CD4-positive, alpha-beta T cell treated with Interleukin-2 at 100 ng/mL for 4 hours (primary cell): ENCODE measurements around the gene CUL2.
"Not testable (repeated sequence)": the region's sequence is repeated elsewhere in the genome, so short reads cannot be mapped to it uniquely, and the experiment has no call there.

ENCODE experiments used
- DNase-seq: peaks from one replicate; pipeline ENCODE4 v3.0.0-alpha.2; 2020; ENCODE audit warnings: low spot score

CUL2 gene

DNA sequence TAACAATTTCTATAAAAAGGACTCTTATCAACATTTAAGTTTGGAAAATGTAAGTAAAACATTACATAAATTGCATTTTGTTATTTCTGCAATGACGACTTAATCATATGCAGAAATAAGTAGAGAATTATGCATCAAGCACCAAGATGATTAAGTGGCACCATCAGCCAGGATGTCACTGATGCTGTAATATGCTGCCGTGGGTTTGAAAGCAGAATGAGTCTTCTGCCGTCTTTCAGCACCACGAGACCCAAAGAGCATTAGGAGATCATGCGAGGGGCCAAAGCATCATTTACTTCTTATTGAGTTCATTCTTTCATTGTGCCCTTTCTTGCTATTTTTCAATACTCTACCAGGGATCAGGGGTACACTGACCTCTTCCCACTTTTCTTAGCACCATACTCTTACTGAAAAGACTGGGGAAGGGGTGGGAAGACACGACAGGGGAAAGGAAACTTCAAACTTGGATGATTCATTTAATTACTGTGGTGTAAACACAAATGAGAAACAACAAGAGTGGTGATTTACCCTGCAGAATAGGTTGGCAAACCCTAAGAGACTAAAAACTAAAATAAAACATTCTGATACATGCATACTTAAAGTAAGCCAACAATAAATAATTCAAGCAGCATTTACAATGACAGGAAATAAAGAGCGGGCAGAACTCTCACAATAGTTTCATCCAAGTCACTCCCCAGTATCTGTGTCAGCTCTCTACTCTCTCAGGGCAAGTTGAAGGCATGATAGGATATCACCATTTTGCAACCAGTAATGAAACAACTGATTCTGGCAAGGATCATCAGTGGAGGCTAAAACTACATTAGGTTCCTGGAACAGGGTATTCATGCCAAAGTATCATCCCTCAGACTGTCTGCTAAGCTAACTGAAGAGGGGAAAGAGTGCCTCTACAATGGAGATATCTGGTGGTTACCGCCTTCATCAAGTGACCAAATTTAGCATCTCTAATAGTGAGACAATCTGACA lies 70.8 kb downstream of the CUL2 start:
- DNase-seq, result no peak

DNA sequence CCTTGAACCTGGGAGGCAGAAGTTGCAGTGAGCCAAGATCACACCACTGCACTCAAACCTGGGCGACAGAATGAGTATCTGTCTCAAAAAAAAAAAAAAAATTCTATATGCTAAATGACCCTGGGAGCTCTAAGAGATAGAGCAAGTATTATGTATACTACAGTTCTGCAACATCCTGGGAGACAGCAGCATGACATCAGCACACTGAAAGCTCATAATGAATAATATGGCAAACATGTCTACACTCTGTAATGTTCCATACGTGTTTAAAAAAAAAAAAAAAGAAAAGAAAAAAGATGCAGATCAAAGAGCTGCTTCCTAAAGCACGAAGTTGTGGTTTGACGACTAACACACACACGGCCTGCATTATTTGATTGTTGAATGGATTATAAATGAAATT lies 72.5 kb downstream of the CUL2 start:
- no peak for DNase-seq

DNA sequence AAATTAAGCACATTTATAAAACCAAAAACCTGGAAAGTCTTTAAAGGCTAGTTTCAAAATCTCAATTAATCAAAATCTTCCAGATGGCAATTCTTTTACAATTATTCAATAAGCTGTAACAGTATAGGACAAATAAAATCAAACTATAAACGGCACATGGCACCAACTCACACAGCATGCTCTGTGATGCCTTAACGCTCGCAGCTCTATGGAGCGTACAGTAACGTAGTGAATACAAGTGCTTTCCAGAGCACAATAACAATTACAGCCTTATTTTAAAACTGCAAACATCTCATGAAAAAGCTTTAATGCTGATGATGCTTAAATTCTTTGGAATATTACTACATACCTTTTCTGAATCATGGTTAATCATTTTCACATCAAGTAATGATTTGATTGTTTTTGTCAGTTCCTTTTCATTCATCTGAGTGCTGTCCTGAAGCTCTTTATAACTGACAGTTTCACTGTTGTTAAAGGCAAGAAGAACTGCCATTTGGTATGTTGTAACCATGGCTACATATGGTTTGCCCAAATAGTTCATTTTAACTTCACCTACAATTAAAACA lies 74.2 kb downstream of the CUL2 start:
- no peak for DNase-seq

DNA sequence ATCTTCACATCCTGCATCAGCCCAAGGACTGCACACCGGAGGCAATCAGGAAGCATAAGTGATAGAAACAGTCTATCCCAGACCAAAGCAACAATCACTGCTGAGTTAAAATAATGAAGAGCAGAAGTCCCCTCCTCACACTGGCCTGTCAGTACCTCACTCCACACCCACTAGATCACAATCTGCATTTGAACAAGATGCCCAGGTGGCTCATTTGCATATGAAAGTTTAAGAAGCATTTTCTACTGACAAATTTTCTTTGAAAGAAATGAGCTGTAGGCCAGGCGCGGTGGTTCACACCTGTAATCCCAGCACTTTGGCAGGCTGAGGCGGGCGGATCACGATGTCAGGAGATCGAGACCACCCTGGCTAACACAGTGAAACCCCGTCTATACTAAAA lies 77.4 kb downstream of the CUL2 start:
- DNase-seq, result no peak

DNA sequence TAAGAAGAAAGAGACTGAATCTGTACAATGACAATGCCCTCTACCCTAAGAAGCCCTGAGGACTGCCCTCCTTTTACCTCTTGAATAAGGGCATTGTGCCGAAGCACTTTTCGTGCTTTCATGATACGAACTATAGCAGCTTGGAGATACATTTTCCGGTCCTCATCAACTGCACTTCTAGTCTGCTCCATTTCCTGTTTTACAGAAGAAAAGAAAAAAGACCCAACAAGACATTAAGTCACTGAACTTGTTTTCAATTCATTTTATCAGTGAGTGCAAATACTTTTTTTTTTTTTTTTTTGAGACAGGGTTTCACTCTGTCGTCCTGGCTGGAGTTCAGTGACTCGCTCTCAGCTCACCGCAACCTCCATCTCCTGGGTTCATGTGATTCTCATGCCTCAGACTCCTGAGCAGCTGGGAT lies 78.4 kb downstream of the CUL2 start:
- DNase-seq, result no peak

DNA sequence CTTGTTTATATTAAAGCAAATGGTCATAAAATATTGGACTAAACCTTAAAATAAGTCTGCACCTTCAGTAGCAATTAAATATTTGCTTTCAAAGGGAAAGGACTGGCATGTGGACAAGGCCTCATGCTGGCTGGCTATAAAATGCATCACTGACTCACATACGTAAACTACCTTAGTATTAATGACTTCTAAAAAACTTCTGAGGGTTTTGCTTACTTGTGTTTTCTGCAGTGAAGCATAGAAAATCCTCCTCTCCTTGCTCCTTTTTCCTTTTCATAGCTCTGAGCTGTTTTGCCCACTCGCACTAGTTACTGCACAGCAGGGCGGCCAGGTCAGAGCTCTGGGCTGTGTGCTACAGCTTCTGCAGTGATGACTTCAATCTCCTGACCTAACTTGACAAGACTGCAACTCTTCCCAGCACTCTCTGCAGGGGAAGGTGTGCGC lies 82.3 kb downstream of the CUL2 start:
- DNase-seq, result no peak

DNA sequence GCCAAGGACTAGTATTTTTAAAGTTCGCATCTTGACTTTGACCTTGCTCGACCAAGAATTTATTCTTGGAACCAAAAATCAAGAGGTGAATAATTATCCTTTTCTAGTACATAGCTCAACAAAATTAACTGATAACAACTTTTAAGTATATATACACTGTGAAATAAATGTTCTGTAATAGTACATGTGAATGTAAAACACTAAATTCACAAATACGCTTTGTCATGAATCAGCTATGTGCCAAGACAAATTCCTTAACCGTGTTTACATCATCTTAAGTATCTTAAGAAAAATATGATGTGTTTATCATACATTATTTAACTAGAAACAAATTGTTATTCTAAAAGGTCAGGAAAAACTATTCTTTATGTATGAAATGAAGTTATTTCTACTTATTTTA lies 83.3 kb downstream of the CUL2 start:
- DNase-seq, result no peak

DNA sequence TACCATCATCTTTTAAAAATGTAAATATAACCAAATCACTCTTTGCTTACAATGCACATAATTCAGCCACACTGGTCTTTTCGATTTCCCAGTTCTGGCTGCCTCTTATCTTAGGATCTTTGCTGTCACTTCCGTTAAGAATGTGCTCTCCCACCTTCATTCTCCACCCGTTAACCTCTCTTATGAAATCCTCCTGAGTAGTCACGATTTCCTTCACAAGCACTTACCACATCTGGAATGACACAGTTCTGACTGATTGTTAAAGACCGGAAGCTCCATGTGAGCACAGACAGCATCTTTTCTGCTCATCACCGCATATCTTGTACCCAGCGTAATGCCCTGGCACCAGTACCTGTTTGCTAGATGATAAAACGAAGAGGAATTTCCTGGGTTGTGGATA lies 84.3 kb downstream of the CUL2 start:
- no peak for DNase-seq

DNA sequence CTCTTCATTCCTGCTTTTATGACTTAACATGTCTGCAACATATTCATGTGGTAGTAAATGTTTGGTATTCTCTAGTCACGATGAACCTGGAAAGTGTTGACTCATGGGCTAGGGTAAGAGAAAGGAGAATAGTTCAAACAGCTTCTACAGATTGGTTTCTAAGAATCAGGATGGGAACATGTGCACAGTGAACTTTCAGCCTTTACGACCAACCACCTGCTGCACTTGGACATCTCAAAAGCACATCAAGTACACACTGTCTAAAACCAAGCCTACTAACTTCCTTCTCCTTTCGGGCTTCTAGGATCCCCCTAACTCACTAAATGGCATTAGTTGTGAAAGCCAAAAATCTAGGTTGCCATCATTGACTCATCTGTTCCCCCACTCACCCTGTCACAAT lies 85.5 kb downstream of the CUL2 start:
- DNase-seq, result no peak

DNA sequence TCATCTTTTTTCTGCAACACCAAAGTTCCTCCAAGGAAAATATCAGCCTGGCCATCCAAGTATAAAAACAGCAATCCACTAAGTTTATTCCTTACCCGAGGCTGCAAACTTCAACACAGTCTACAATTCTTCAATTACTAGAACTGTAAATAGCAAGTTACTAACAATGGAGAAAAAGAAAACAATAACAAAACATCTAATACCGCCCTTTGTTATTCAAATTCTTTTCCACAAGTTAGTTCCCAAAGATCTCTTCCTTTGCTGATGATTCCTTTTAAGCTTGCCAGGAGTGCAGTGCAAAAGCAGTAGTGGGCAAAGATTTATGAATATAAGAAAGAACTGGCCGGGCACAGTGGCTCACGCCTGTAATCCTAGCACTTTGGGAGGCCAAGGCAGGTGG lies 86.2 kb downstream of the CUL2 start:
- no peak for DNase-seq

DNA sequence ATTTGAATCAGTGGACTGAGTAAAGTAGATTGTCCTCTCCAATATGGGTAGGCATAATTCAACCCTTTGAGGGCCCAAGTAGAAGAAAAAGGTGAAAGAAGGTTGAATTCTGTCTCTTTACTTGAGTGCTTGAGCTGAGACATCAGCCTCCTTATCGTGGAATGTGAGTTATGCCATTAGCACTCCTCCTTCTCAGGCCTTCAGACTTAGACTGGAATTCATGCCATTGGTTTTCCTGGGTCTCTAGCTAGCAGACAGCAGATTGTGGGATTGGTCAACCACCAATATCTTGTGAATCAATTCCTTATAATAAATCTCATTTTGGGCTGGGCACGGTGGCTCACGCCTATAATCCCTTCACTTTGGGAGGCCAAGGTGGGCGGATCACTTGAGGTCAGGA lies 89.2 kb downstream of the CUL2 start:
- DNase-seq, result no peak

DNA sequence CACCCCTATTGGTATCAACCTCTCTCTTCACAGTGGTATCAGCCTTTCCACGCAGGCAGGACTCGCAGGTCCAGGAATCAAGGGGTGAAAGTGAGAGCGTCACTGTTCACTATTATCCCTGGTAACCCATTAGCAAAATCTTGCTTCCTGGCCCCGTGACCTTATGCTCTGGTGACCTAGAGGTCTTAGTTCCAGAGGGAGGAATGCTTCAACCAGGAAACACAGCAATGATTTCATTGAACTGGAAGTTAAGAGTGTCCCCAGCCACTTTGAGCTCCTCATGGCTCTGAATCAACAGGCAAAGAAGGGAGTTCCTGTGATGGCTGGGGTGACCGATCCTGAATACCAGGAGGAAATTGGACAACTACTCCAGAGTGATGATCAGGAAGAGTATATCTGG lies 90.6 kb downstream of the CUL2 start:
- DNase-seq, result no peak

DNA sequence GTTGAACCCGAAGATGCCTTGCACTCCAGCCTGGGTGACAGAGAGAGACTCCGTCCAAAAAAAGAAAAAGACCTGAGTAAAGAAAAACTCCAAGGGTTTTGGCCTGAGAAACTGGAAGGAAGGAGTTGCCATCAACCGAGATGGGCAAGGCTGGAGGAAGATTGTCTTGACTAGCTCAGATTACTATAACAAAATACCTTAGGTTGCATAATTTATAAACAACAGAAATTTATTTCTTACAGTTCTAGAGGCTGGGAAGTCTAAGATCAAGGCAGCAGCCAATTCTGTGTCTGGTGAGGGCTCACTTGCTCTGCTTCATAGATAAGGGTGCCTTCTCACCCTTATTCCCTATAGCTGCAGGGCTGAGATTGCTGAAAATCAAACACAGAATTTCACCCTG lies 91.2 kb downstream of the CUL2 start:
- DNase-seq, result no peak

DNA sequence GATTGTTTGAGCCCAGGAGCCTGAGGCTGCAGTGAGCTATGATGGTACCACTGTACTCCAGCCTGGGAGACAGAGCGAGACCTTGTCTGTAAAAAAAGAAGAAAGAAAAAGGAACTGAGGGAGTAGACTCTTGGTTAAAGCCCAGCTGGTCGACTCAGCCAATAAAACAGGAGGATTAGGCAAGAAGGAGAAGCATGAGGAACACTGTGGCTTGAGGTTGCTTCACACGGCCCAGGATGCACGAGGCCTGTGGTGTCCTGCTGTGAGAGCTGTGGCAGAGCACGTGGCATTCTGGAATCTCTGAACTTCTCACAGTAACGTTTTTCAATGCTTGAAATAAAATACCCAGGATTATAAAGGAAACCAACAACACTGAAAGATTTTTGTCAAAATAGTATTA lies 93.3 kb downstream of the CUL2 start:
- DNase-seq, result no peak

DNA sequence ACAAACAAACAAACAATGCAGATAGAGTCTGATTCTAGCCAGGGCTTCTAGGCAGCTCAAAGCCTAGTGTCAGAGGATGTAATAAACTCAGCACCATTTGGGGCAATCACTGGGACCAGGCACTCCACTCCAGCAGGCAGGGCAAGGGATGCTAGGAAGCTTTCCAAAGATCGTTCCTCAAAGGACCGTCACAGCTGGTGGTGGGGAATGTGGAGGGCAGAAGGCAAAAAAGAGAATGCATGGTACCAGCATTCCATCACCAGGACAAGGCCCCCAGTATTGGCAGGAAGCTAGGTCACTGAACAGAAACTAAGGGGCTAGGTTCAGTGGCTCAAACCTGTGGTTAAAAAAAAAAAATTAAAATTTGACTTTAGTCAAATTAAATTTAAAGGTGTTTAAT lies 94.2 kb downstream of the CUL2 start:
- no peak for DNase-seq

DNA sequence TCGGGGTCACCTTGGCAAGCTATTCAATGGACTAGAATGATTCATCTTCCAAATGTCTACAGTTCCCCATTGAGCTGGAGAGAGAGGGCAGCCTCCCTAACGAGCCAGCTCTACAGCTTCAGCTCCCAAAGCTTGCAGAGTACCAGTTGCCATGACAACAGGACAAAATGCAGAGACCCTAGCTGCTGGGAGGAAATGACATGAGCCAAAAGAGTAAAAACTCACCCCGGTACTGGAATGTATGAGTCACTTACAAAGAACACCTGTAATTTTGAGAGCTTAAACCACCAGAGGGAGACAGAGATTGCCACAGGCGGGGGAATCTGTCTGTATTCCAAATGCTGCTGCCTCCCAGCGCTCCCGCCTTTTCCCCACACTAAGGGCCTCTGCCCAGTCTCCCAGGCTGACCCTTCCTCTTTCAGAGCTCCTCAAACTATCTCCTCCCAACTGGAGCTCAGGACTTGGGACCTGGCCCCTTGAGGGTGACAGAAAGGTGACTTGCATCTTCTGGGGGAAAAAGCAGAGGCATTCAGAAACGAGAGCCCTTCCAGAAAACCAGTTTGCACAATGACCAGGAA lies 95.5 kb downstream of the CUL2 start:
- DNase-seq, result peak; percentile 74

DNA sequence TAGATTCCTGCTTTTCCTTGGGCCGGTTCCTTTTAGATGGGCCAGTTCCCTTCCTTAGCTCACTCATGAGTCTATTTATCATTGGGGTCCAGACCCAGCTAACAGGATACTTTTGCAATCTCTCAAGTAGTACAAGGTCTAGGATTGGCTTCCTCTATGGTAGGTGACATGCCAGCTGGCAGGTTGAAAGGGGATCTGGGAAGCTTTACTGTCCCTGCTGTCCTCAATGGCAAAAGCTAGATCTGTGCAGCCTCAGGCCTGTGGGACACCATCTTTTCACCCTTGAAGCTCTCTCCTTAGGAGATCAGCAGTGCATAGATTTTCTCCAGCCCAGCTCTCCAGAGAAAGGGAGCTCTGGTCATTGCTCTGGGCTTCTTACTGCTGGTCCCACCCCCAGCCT lies 96.4 kb downstream of the CUL2 start:
- DNase-seq, result no peak

DNA sequence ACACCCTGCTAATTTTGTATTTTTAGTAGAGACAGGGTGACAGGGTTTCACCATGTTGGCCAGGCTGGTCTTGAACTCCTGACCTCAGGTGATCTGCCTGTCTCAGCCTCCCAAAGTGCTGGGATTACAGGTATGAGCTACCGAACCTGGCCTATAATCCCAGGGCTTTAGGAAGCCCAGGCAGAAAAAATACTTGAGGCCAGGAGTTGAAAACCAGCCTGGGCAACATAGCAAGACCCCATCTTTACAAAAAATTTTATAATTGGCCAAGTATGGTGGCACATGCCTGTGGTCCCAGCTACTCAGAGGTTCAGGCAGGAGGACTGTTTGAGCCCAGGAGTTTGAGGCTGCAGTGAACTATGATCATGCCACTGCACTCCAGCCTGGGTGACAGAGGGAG lies 99.0 kb downstream of the CUL2 start:
- not testable (repeated sequence) for DNase-seq

DNA sequence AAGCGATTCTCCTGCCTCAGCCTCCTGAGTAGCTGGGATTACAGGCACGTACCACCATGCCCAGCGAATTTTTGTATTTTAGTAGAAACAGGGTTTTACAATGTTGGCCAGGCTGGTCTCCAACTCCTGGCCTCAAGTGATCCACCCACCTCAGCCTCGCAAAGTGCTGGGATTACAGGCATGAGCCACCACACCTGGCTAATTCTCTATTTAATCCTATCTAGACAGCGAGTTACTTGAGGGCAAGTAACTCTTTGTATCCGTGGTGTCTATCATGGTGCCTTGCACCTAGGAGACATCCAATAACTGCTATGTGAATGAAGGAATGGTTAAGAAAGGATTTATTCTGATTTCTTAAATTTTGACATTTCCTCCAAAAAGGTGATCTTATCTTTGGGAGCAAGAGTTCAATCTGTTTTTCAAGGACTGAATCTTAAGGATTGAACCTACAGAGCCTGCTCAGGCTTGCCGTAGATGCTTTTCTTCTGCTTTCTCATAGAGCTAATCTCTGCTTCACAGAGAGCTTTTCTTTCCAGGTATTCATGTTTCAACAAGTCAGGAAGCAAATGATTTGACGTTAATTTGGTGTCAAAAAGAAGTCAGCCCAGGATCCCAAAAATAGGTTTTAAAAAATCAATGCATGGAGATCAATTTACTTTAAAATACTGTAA lies 101.6 kb downstream of the CUL2 start:
- no peak for DNase-seq

DNA sequence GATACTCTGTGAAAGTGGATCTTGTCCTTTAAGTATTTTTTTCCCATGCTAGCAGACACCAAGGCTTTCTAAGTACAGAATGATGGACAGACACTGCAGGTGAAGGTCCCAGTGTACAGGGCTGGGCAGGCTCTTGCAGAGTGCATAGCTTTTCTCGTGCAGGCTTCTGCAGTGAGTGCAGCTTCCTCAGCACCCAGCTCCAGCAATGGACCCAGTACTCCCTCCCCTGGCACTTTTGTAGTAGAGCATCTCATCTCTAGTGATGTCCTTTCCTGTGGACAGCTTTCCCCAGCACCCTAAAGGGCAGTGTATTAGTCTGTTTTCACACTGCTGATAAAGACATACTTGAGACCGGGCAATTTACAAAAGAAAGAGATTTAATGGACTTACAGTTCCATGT lies 104.3 kb downstream of the CUL2 start:
- DNase-seq, result no peak

DNA sequence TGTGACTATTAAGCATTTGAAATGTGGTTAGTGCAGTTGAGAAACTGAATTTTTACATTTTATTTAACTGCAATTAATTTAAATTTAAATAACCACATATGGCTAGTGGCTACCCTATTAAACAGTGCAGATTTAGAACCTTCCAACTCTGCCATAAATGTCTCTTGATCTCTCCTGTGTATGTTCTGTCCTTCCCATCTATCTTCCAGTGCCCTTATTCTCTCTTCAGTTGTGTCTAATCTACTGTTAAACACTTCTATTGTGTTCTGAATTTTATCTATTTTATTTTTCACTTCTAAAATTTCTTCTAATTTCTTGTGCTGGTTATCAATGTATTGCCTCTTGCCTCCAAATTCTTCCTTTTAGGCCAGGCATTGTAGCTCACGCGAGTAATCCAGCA lies 105.0 kb downstream of the CUL2 start:
- no peak for DNase-seq

DNA sequence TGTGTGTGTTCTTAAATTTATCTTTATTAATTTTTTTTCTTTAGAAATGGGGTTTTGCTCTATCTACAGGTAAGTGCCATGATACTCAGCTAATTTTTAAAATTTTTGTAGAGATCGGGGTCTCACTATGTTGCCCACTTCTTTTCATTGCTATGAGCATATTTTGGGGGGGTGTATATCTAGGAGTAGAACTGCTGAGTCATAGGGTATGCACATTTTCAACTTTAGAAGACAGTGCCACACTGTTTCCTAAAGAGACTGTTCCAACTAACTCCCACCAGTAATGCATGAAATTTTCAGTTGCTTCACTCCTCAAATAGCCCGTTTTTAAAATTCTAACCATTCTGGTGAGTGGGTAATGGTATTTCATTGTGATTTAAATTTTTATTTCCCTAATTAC lies 108.3 kb downstream of the CUL2 start:
- no peak for DNase-seq

DNA sequence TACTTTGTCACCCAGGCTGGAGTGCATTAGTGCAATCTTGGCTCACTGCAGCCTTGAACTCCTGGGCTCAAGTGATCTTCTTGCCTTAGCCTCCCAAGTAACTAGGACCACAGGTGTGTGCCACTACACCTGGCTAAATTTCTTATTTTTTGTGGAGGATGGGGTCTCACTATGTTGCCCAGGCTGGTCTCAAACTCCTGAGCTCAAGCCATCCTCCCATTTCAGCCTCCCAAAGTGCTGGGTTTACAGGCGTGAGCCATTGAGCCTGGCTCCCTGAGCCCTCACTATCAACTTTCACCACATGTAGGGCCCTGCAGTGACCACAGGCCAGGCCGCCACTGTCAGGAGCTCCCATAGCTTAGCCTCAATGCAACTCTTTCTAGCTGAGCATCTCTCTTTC lies 110.2 kb downstream of the CUL2 start:
- DNase-seq, result no peak
